NB4 (cell line): ENCODE results near the gene CDH4.
A peak's percentile ranks its signal among the peaks of the same experiment; 100 is the strongest.

ENCODE experiments used
- DNase-seq: peaks from one replicate; pipeline ENCODE4 v3.0.0; 2010; ENCODE audit warnings: low read depth
- H3K4me3 ChIP-seq: one replicate; pipeline ENCODE4 v1.5.1; 2011; ENCODE audit warnings: mild to moderate bottlenecking, low read depth, low read length, moderate library complexity
- CTCF ChIP-seq: IDR thresholded peaks from one replicate; pipeline ENCODE4 v1.5.1; 2012; ENCODE audit warnings: low read depth, low read length
- MAX ChIP-seq: IDR thresholded peaks from 2 replicates; pipeline ENCODE4 v1.6.1; 2011; ENCODE audit warnings: low read depth, low read length
- MYC ChIP-seq: IDR thresholded peaks from 2 replicates; pipeline ENCODE4 v1.6.1; 2011; ENCODE audit warnings: low read depth, low read length
- POLR2A ChIP-seq: IDR thresholded peaks from 2 replicates; pipeline ENCODE4 v1.6.1; 2011; ENCODE audit warnings: mild to moderate bottlenecking; ENCODE audit not compliant: insufficient read length; ENCODE audit errors: extremely low read depth

Gene CDH4

GRCh38 chr20:61598586-61598985, 346.5 kb downstream of the CDH4 start:
- no peak overlapping the region for H3K4me3 ChIP-seq
- TF ChIP-seq MYC = no peak
- TF ChIP-seq CTCF = no peak
- no peak for TF ChIP-seq POLR2A
- no peak for TF ChIP-seq MAX
- no peak for DNase-seq

GRCh38 chr20:61599061-61599531, 347.0 kb downstream of the CDH4 start:
- peak; percentile 8 for DNase-seq
- no peak overlapping the region for H3K4me3 ChIP-seq
- TF ChIP-seq POLR2A (no peak), MYC (no peak), CTCF (peak; percentile 37), MAX (no peak)

GRCh38 chr20:61599541-61599992, 347.5 kb downstream of the CDH4 start:
- TF ChIP-seq MAX (no peak), MYC (no peak), CTCF (no peak), POLR2A (no peak)
- H3K4me3 ChIP-seq = no peak overlapping the region
- no peak for DNase-seq

GRCh38 chr20:61600016-61600415, 348.0 kb downstream of the CDH4 start:
- H3K4me3 ChIP-seq = no peak overlapping the region
- TF ChIP-seq CTCF (no peak), POLR2A (no peak)
- DNase-seq = no peak

- H3K4me3 ChIP-seq = no peak overlapping the region
- DNase-seq = no peak
- TF ChIP-seq CTCF (no peak), MYC (no peak), POLR2A (no peak), MAX (no peak)
These were observed 349.3 kb downstream of the CDH4 start for GRCh38 chr20:61601361-61601760.

- no peak overlapping the region for H3K4me3 ChIP-seq
- TF ChIP-seq POLR2A (no peak), MYC (no peak), CTCF (no peak), MAX (no peak)
- no peak for DNase-seq
These were observed 349.8 kb downstream of the CDH4 start for GRCh38 chr20:61601853-61602252.
